ENCODE measurements around the gene TAX1BP1.

GRCh38 chr7:27846388-27846787 is 106.4 kb downstream of the TAX1BP1 start:
- TF ChIP-seq GATA2 (IDR thresholded peaks at IDR 0.05; ENCODE audit: low read depth, low read length) (no peak), GATA3 (IDR thresholded peaks at IDR 0.05; ENCODE audit: low read depth, low read length) (no peak)

All from SH-SY5Y (cell line).